ENCODE data around the gene CYB5R4. TPM values are rescaled to one million over a fixed set of nuclear protein-coding genes. Genes with fewer than 3 reads are reported as not detected.
A peak's percentile ranks its signal among the peaks of the same experiment; 100 is the strongest.

Gene CYB5R4
- total and polyA plus RNA-seq, 2 experiments from 2014 or later, result 4.1 to 17.5 TPM

DNA sequence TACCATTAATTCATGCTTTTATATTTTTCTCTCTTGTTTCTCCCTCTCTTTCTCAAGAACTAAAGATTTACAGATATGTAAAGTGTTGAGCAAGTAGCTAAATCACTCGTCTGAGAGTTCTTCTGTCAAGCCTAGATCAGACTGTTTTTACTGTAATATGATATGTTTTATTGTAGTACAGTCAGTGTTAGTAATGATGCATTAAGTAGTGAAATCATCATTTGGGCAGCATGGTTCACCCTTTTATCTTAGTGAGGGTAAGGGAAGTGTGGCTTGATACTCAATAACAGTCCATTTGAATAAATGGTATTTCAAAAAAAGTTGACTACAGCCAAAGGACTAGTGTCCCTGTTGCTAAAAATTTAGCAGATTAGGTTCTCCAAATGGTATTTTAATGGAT is 9.2 kb downstream of the CYB5R4 start:
- Histone ChIP-seq H3K79me2 (ENCODE audit: insufficient read depth) (peaks cover 20% of the 10 kb centered on the region; the same call in 1 of the 2 replicates), H3F3A (ENCODE audit: insufficient read depth) (peaks cover 29% of the 10 kb centered on the region), H3K27me3 (replicated peaks; ENCODE audit: insufficient read depth) (no peaks in the 10 kb centered on the region), H3K9me2 (ENCODE audit: insufficient read depth) (no peaks in the 10 kb centered on the region), H3K9ac (peak overlapping the region; percentile 57), H3K27ac (peak overlapping the region; percentile 88), H3K9me3 (ENCODE audit: low read depth) (no peaks in the 10 kb centered on the region), H3K36me3 (ENCODE audit: low read depth) (no peaks in the 10 kb centered on the region), H3K4me1 (ENCODE audit: insufficient read depth) (peaks cover 20% of the 10 kb centered on the region), H3K4me3 (no peak overlapping the region), H3K4me2 (ENCODE audit: unreplicated experiment) (peak overlapping the region; percentile 61), H4K20me1 (ENCODE audit: insufficient read depth) (no peaks in the 10 kb centered on the region), H2AFZ (no peak overlapping the region)
- TF ChIP-seq EZH2 (IDR thresholded peaks at IDR 0.05; ENCODE audit: insufficient read depth, poor library complexity, severe bottlenecking), result no peak
- TF ChIP-seq EZH2phosphoT487 (IDR thresholded peaks at IDR 0.05; ENCODE audit: insufficient read depth, low read depth), result 0 out of 2 replicates have a peak, but pooled peaks have one; percentile 56
- 0 to 3% methylated on average over 1 of the region's 1 CpG for WGBS, 2 experiments (ENCODE audit: low coverage in 1 of 2, low lambda C conversion rate in 2 of 2, missing lambda C conversion rate in 2 of 2)
- peak; percentile 82 for DNase-seq
- in situ Hi-C loops (cut with MboI), result no loop called here

DNA sequence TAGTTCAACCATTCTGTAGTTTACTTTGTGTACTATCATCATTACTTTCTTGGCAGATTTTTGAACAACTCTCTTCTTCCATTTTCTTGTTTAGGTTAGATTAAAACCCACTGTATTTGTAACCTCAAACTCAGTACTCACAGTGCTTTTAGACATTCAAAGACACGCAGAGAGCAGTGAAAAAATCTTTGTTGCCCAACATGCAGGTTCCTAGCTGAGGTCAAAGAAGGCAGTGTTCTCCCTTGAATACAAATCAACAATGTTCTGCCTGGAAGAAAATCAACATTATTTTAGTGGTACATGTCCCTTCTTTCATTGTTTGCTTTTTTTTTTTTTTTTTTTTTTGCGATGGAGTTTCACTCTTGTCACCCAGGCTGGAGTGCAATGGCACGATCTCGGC is 11.2 kb downstream of the CYB5R4 start:
- H4K20me1 ChIP-seq (ENCODE audit: insufficient read depth), result no peaks in the 10 kb centered on the region
- H3K9me2 ChIP-seq (ENCODE audit: insufficient read depth), result no peaks in the 10 kb centered on the region
- H3K27ac ChIP-seq, result no peak overlapping the region
- no peak overlapping the region for H3K9ac ChIP-seq
- in situ Hi-C loops (cut with MboI), result loop anchor here (10.0 kb wide), 1 partner anchor 334 kb away; no protein-coding TSS in a partner anchor
- H2AFZ ChIP-seq, result no peak overlapping the region
- H3K4me3 ChIP-seq, result no peak overlapping the region
- no peak for DNase-seq
- peaks cover 21% of the 10 kb centered on the region; the same call in 1 of the 2 replicates for H3K79me2 ChIP-seq (ENCODE audit: insufficient read depth)
- no peaks in the 10 kb centered on the region for H3K27me3 ChIP-seq (replicated peaks; ENCODE audit: insufficient read depth)
- H3K4me1 ChIP-seq (ENCODE audit: insufficient read depth), result peaks cover 20% of the 10 kb centered on the region
- TF ChIP-seq EZH2phosphoT487 (IDR thresholded peaks at IDR 0.05; ENCODE audit: insufficient read depth, low read depth), result no peak
- TF ChIP-seq EZH2 (IDR thresholded peaks at IDR 0.05; ENCODE audit: insufficient read depth, poor library complexity, severe bottlenecking), result no peak
- H3K36me3 ChIP-seq (ENCODE audit: low read depth), result no peaks in the 10 kb centered on the region
- WGBS, 2 experiments (ENCODE audit: low coverage in 1 of 2, low lambda C conversion rate in 2 of 2, missing lambda C conversion rate in 2 of 2), result 79 to 93% methylated on average over 1 to 4 of the region's 4 CpGs
- H3F3A ChIP-seq (ENCODE audit: insufficient read depth), result peaks cover 29% of the 10 kb centered on the region
- no peaks in the 10 kb centered on the region for H3K9me3 ChIP-seq (ENCODE audit: low read depth)
- H3K4me2 ChIP-seq (ENCODE audit: unreplicated experiment), result no peak overlapping the region

DNA sequence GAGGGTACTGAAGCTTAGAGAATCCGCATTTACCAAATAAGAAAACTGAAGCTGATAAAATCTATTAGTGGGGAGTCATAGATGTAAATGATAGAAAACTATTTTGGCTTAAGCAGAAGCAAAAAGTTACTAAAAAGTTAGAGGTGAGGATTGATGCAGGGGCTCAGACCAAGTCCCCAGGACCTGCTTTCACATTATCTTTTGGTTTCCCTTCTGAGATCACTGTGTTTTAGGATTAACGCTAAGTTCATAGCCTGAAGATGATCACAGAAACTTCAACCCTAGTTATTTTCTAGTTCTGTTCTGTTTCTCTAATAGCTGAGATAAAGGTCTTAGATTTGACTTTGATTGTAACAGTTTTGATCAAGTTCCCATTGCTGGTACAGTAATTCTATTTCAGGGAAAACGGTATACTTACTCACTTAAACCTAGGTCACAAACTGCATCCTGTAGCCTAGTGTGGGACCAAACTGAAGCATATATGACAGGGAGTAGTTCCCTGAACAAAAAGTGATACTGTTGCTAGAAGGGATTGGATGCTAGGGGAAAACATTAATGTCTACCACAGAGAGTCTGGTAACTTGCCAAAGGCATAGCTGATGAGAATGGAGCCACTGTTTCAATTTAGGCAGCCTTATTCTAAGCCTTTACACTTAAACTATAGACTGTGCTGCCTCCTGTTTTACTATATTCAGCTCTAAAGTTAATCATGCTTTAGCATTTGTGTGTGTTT is 13.1 kb downstream of the CYB5R4 start:
- Histone ChIP-seq H3K79me2 (ENCODE audit: insufficient read depth) (peaks cover 26% of the 10 kb centered on the region; the same call in 1 of the 2 replicates), H2AFZ (no peak overlapping the region), H3K4me2 (ENCODE audit: unreplicated experiment) (no peak overlapping the region), H3K9ac (no peak overlapping the region), H3K27me3 (replicated peaks; ENCODE audit: insufficient read depth) (no peaks in the 10 kb centered on the region), H3F3A (ENCODE audit: insufficient read depth) (peaks cover 18% of the 10 kb centered on the region), H3K36me3 (ENCODE audit: low read depth) (no peaks in the 10 kb centered on the region), H3K4me3 (no peak overlapping the region), H3K9me2 (ENCODE audit: insufficient read depth) (no peaks in the 10 kb centered on the region), H3K9me3 (ENCODE audit: low read depth) (no peaks in the 10 kb centered on the region), H3K4me1 (ENCODE audit: insufficient read depth) (peaks cover 19% of the 10 kb centered on the region), H4K20me1 (ENCODE audit: insufficient read depth) (no peaks in the 10 kb centered on the region), H3K27ac (no peak overlapping the region)
- in situ Hi-C loops (cut with MboI), result loop anchor here (10.0 kb wide), 1 partner anchor 332 kb away; no protein-coding TSS in a partner anchor
- 94 to 100% methylated on average over 3 of the region's 3 CpGs for WGBS, 2 experiments (ENCODE audit: low coverage in 1 of 2, low lambda C conversion rate in 2 of 2, missing lambda C conversion rate in 2 of 2)
- no peak for DNase-seq
- TF ChIP-seq EZH2 (IDR thresholded peaks at IDR 0.05; ENCODE audit: insufficient read depth, poor library complexity, severe bottlenecking) (no peak), EZH2phosphoT487 (IDR thresholded peaks at IDR 0.05; ENCODE audit: insufficient read depth, low read depth) (no peak)

DNA sequence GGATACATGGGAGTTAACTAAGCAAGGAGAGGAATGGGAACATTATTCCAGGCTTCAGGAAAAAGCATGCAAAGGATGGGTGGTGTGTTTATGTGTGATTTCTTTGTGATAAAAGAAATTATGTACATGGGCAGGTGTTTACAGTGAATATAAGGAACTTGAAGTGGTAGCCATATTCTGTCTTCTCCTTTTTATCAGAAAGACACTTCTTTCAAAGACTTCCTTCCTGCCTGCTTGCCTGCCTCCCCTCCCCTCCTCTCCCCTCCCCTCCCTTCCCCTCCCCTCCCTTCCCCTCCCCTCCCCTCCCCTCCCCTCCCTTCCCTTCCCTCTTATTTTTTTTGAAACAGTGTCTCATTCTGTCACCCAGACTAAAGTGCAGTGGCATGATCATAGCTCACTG is 14.4 kb downstream of the CYB5R4 start:
- H3K4me2 ChIP-seq (ENCODE audit: unreplicated experiment), result no peak overlapping the region
- peaks cover 7% of the 10 kb centered on the region for H3K4me1 ChIP-seq (ENCODE audit: insufficient read depth)
- H4K20me1 ChIP-seq (ENCODE audit: insufficient read depth), result peaks cover 4% of the 10 kb centered on the region; the same call in 1 of the 2 replicates
- H3K9me2 ChIP-seq (ENCODE audit: insufficient read depth), result no peaks in the 10 kb centered on the region
- no peak overlapping the region for H3K27ac ChIP-seq
- H3K36me3 ChIP-seq (ENCODE audit: low read depth), result no peaks in the 10 kb centered on the region
- no peak overlapping the region for H2AFZ ChIP-seq
- in situ Hi-C loops (cut with MboI), result loop anchor here (10.0 kb wide), 1 partner anchor 331 kb away; no protein-coding TSS in a partner anchor
- no peak overlapping the region for H3K9ac ChIP-seq
- TF ChIP-seq EZH2 (IDR thresholded peaks at IDR 0.05; ENCODE audit: insufficient read depth, poor library complexity, severe bottlenecking) (no peak), EZH2phosphoT487 (IDR thresholded peaks at IDR 0.05; ENCODE audit: insufficient read depth, low read depth) (no peak)
- no peaks in the 10 kb centered on the region for H3K27me3 ChIP-seq (replicated peaks; ENCODE audit: insufficient read depth)
- no peaks in the 10 kb centered on the region for H3K9me3 ChIP-seq (ENCODE audit: low read depth)
- H3F3A ChIP-seq (ENCODE audit: insufficient read depth), result peaks cover 6% of the 10 kb centered on the region
- DNase-seq, result no peak
- no peak overlapping the region for H3K4me3 ChIP-seq
- peaks cover 27% of the 10 kb centered on the region; the same call in 1 of the 2 replicates for H3K79me2 ChIP-seq (ENCODE audit: insufficient read depth)
